OCI-M1 (cell line): ENCODE results near the gene PPP6R2.

Source experiments
- DNase-seq: peaks from one replicate; lab custom pipeline; 2025; lab: John Stamatoyannopoulos, UW

The PPP6R2 gene

GRCh38 chr22:50445071-50445879, 102.1 kb downstream of the PPP6R2 start:
- DNase-seq, result no peak

- no peak for DNase-seq
These were observed 103.0 kb downstream of the PPP6R2 start for GRCh38 chr22:50445880-50446707.

GRCh38 chr22:50446708-50447575, 103.8 kb downstream of the PPP6R2 start:
- no peak for DNase-seq

- DNase-seq, result no peak
These were observed 104.7 kb downstream of the PPP6R2 start for GRCh38 chr22:50447576-50448551.

GRCh38 chr22:50452649-50453048, 109.5 kb downstream of the PPP6R2 start:
- no peak for DNase-seq

- no peak for DNase-seq
These were observed 111.5 kb downstream of the PPP6R2 start for GRCh38 chr22:50454556-50455075.

- no peak for DNase-seq
These were observed 112.1 kb downstream of the PPP6R2 start for GRCh38 chr22:50455201-50455600.

GRCh38 chr22:50456026-50456425, 112.9 kb downstream of the PPP6R2 start:
- DNase-seq, result no peak

GRCh38 chr22:50456466-50457234, 113.5 kb downstream of the PPP6R2 start:
- no peak for DNase-seq

GRCh38 chr22:50459016-50459415, 115.9 kb downstream of the PPP6R2 start:
- no peak for DNase-seq

GRCh38 chr22:50459496-50460140, 116.5 kb downstream of the PPP6R2 start:
- DNase-seq, result no peak

GRCh38 chr22:50460938-50461337, 117.8 kb downstream of the PPP6R2 start:
- DNase-seq, result no peak

- no peak for DNase-seq
These were observed 118.4 kb downstream of the PPP6R2 start for GRCh38 chr22:50461536-50461935.

GRCh38 chr22:50461979-50462540, 118.9 kb downstream of the PPP6R2 start:
- DNase-seq, result no peak

- DNase-seq, result no peak
These were observed 120.2 kb downstream of the PPP6R2 start for GRCh38 chr22:50463188-50463900.

- DNase-seq, result no peak
These were observed 121.3 kb downstream of the PPP6R2 start for GRCh38 chr22:50464451-50464850.

- DNase-seq, result no peak
These were observed 122.2 kb downstream of the PPP6R2 start for GRCh38 chr22:50465066-50465930.
